ENCODE data around the gene NLGN3.

GRCh38 chrX:71098302-71098701 lies 46.3 kb upstream of the NLGN3 start:
- TF ChIP-seq CTCF (conservative IDR thresholded peaks at IDR 0.05) (peak; percentile 59), EZH2 (IDR thresholded peaks at IDR 0.05; ENCODE audit: low read depth) (no peak)
